B cell (primary cell): ENCODE results near the gene VWA3B. TPM values are rescaled to one million over a fixed set of nuclear protein-coding genes. Genes with fewer than 3 reads are reported as not detected.

ENCODE experiments used
- ATAC-seq: fragments of 200-7000 bp; cut with Tn5 transposase; one replicate; pipeline ENCODE4 v1.10.0; 2021; ENCODE audit warnings: low read depth, mild to moderate bottlenecking, moderate number of reproducible peaks, moderate library complexity
- CTCF ChIA-PET: fragments of 350-600 bp; sonication (Branson Sonifier 250); formaldehyde crosslinking; loops from one replicate; lab custom pipeline; 2021; ENCODE audit warnings: antibody characterized with exemption, inconsistent platforms; lab: Charles Lee
- POLR2A ChIA-PET: fragments of 350-600 bp; sonication (Branson Sonifier 250); formaldehyde crosslinking; loops from one replicate; lab custom pipeline; 2021; ENCODE audit warnings: antibody characterized with exemption; lab: Charles Lee
- DNase-seq: peaks from one replicate; pipeline ENCODE4 v3.0.0; 2013
- H2AFZ ChIP-seq: 2 replicates; pipeline ENCODE4 v1.6.1; 2012; ENCODE audit warnings: mild to moderate bottlenecking, low read depth, low read length; ENCODE audit not compliant: insufficient read depth, poor library complexity, severe bottlenecking
- H3K27ac ChIP-seq, 2 donors: 1 replicate in 1 of 2; 2 replicates in 1 of 2; pipeline ENCODE4 v1.5.1; 2012 to 2013; ENCODE audit warnings: low read length in 2 of 2, mild to moderate bottlenecking in 2 of 2, moderate library complexity in 1 of 2
- H3K27me3 ChIP-seq, 4 experiments: fragments of 200-600 bp in 1 of 4; sonication (generic) in 1 of 4; replicated peaks in 1 of 4; 1 replicate in 2 of 4; 2 replicates in 2 of 4; pipeline versions ENCODE4 v1.6.1 to v1.7.0; 2013 to 2016; ENCODE audit warnings: low read length in 3 of 4, mild to moderate bottlenecking in 2 of 4, mixed read lengths in 1 of 4, moderate library complexity in 1 of 4; ENCODE audit not compliant: insufficient read depth in 4 of 4, control insufficient read depth in 3 of 4; ENCODE audit errors: control extremely low read depth in 1 of 4
- H3K36me3 ChIP-seq, 2 experiments: replicated peaks in 1 of 2; 1 replicate in 1 of 2; 2 replicates in 1 of 2; pipeline versions ENCODE4 v1.6.1 to v1.7.1; 2013; ENCODE audit warnings: low read length in 1 of 2; ENCODE audit not compliant: insufficient read depth in 2 of 2, control insufficient read depth in 1 of 2; ENCODE audit errors: control extremely low read depth in 1 of 2, extremely low read depth in 1 of 2
- H3K4me1 ChIP-seq, 2 donors: fragments of 200-600 bp in 1 of 2; sonication (generic) in 1 of 2; 1 replicate in 1 of 2; 2 replicates in 1 of 2; pipeline versions ENCODE4 v1.5.1 to v1.6.1; 2013 to 2017; ENCODE audit warnings: low read length in 2 of 2; ENCODE audit not compliant: control insufficient read depth in 2 of 2, insufficient read depth in 2 of 2
- H3K4me2 ChIP-seq: replicated peaks from 2 replicates; pipeline ENCODE3; 2012; ENCODE audit warnings: mild to moderate bottlenecking, low read depth, low read length; ENCODE audit not compliant: poor library complexity, severe bottlenecking
- H3K4me3 ChIP-seq, 5 experiments: fragments of 200-600 bp in 1 of 5; sonication (generic) in 1 of 5; 1 replicate in 3 of 5; 2 replicates in 2 of 5; pipeline versions ENCODE4 v1.5.1 to v1.7.0; 2011 to 2016; ENCODE audit warnings: low read length in 4 of 5, mild to moderate bottlenecking in 4 of 5, low read depth in 2 of 5, control low read depth in 1 of 5, moderate library complexity in 1 of 5; ENCODE audit not compliant: insufficient read depth in 1 of 5; ENCODE audit errors: control extremely low read depth in 1 of 5, extremely low read depth in 1 of 5
- H3K79me2 ChIP-seq: fragments of 200-600 bp; sonication (generic); one replicate; pipeline ENCODE4 v1.6.0; 2016; ENCODE audit warnings: low read length; ENCODE audit not compliant: control insufficient read depth, insufficient read depth
- H3K9ac ChIP-seq: fragments of 200-600 bp; sonication (generic); 2 replicates; pipeline ENCODE4 v1.6.1; 2017; ENCODE audit warnings: mild to moderate bottlenecking, low read length, moderate library complexity
- H3K9me3 ChIP-seq, 3 donors: one replicate each; pipeline versions ENCODE4 v1.6.1 to v1.7.1; 2013; ENCODE audit warnings: low read length in 2 of 3; ENCODE audit not compliant: control insufficient read depth in 2 of 3, insufficient read depth in 1 of 3; ENCODE audit errors: control extremely low read depth in 1 of 3
- H4K20me1 ChIP-seq: 2 replicates; pipeline ENCODE4 v1.6.0; 2012; ENCODE audit warnings: mild to moderate bottlenecking, low read length; ENCODE audit not compliant: insufficient read depth, control insufficient read depth, poor library complexity, severe bottlenecking
- H3K27ac Mint-ChIP-seq: one replicate; pipeline ENCODE4 v1.8.0; 2021; ENCODE audit warnings: mixed read lengths
- H3K27me3 Mint-ChIP-seq: one replicate; pipeline ENCODE4 v1.8.0; 2021; ENCODE audit warnings: mixed read lengths
- H3K4me1 Mint-ChIP-seq: one replicate; pipeline ENCODE4 v1.8.0; 2021; ENCODE audit warnings: mixed read lengths
- H3K4me3 Mint-ChIP-seq: one replicate; pipeline ENCODE4 v1.8.0; 2021; ENCODE audit warnings: mixed read lengths
- H3K9me3 Mint-ChIP-seq: one replicate; pipeline ENCODE4 v1.8.0; 2022; ENCODE audit warnings: mixed read lengths; ENCODE audit not compliant: insufficient read depth
- EZH2 ChIP-seq: IDR thresholded peaks from 2 replicates; pipeline ENCODE4 v1.6.1; 2012; ENCODE audit warnings: borderline replicate concordance, low read depth, mild to moderate bottlenecking, moderate library complexity, low read length; ENCODE audit not compliant: insufficient read depth, poor library complexity, severe bottlenecking
- WGBS: methylation state at CpG from one replicate; pipeline ENCODE4 v1.1.5; 2013; ENCODE audit warnings: missing lambda C conversion rate; ENCODE audit not compliant: insufficient coverage; 5-methylcytosine and 5-hydroxymethylcytosine counted together
- intact Hi-C: fragments of 100-400 bp; cut with micrococcal nuclease; formaldehyde crosslinking; loops from one replicate; pipeline ENCODE4 v1.10.0; 2022
- polyA plus RNA-seq: library from polyadenylated mRNA; depleted of rRNA; stranded (reverse); fragments of >200 nt; gene quantifications from 2 replicates; pipeline ENCODE4 v1.2.3, GENCODE V29; 2012
- total RNA-seq, 2 donors: library from RNA; stranded (reverse); fragments of 120-200 nt in 1 of 2; gene quantifications; 1 replicate in 1 of 2; 2 replicates in 1 of 2; pipeline versions ENCODE4 v1.2.3 to v1.2.4, GENCODE V29; 2013 to 2022
- TF ChIP-seq, protein P1 (sequence below): fragments of 200-600 bp; IDR thresholded peaks from one replicate; pipeline ENCODE4 v1.8.0; 2022; ENCODE audit warnings: antibody characterized with exemption, mild to moderate bottlenecking

The VWA3B gene
- total and polyA plus RNA-seq, 2 donors (not counting 1 experiment from before 2014, with no cell fraction given) = not detected

DNA sequence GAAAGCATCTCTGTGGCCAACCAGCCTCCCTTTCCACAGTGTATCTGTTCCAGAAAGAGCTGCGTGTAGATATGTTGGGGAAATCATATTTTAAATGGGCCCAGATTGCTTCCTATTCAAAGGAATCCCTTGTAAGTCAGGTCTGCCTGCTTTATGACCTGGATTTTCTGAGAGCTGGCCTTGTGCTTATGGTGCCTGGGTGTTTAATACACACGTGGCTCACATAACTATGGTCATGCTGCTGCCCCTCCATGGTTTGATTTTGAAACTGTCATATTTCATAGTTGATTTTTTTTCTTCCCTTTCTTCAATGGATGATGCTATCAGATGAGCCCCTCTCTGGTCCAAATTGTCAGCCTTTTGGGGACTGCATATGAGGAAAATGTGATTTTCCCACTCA, 147.8 kb downstream of the VWA3B start:
- Histone ChIP-seq H3K27me3 (peaks cover 0 to 4% (median 2%) of the 10 kb centered on the region in 4 experiments), H3K79me2 (no peaks in the 10 kb centered on the region), H3K4me3 (no peak overlapping the region), H2AFZ (no peak overlapping the region), H3K9ac (no peak overlapping the region), H4K20me1 (no peaks in the 10 kb centered on the region), H3K27ac (no peak overlapping the region), H3K36me3 (no peaks in the 10 kb centered on the region), H3K4me1 (no peaks in the 10 kb centered on the region), H3K9me3 (peaks cover 0 to 1% (median 0%) of the 10 kb centered on the region in 3 donors), H3K4me2 (no peak overlapping the region)
- 100% methylated on average over 1 of the region's 2 CpGs for WGBS
- Mint-ChIP-seq H3K4me1 (no peaks in the 10 kb centered on the region), H3K27me3 (peaks cover 12% of the 10 kb centered on the region), H3K9me3 (no peaks in the 10 kb centered on the region), H3K27ac (no peak overlapping the region), H3K4me3 (no peak overlapping the region)
- DNase-seq (no peak), ATAC-seq (no peak)
- TF ChIP-seq, protein P1, sequence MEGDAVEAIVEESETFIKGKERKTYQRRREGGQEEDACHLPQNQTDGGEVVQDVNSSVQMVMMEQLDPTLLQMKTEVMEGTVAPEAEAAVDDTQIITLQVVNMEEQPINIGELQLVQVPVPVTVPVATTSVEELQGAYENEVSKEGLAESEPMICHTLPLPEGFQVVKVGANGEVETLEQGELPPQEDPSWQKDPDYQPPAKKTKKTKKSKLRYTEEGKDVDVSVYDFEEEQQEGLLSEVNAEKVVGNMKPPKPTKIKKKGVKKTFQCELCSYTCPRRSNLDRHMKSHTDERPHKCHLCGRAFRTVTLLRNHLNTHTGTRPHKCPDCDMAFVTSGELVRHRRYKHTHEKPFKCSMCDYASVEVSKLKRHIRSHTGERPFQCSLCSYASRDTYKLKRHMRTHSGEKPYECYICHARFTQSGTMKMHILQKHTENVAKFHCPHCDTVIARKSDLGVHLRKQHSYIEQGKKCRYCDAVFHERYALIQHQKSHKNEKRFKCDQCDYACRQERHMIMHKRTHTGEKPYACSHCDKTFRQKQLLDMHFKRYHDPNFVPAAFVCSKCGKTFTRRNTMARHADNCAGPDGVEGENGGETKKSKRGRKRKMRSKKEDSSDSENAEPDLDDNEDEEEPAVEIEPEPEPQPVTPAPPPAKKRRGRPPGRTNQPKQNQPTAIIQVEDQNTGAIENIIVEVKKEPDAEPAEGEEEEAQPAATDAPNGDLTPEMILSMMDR = no peak
- TF ChIP-seq EZH2 = no peak
- POLR2A ChIA-PET = no interaction called here
- intact Hi-C loops = no loop called here
- CTCF ChIA-PET = interaction anchor here (1.0 kb wide), 1 partner anchor 428 kb away, joined by 5 read pairs; no protein-coding TSS in a partner anchor

DNA sequence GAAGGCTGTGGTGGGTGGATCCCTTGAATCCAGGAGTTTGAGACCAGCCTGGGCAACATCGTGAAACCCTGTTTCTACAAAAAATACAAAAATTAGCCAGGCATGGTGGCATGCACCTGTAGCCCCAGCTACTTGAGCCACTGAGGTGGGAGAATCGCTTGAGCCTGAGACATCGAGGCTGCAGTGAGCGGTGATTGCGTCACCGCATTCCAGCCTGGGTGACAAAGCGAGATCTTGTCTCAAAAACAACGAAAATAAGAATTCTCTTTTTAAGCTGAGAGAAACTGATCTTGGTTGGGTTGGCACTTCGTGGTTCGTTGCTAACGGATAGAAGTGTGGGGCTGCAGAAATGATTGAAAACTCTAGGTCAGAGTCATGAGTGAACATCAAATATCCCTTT, 150.0 kb downstream of the VWA3B start:
- H3K9ac ChIP-seq = no peak overlapping the region
- Mint-ChIP-seq H3K27me3 (peaks cover 19% of the 10 kb centered on the region), H3K9me3 (no peaks in the 10 kb centered on the region), H3K4me1 (no peaks in the 10 kb centered on the region), H3K27ac (no peak overlapping the region), H3K4me3 (no peak overlapping the region)
- CTCF ChIA-PET = no interaction called here
- POLR2A ChIA-PET = no interaction called here
- H3K27ac ChIP-seq = no peak overlapping the region
- H2AFZ ChIP-seq = no peak overlapping the region
- no peak overlapping the region for H3K4me3 ChIP-seq
- no peaks in the 10 kb centered on the region for H3K9me3 ChIP-seq
- H4K20me1 ChIP-seq = no peaks in the 10 kb centered on the region
- no peaks in the 10 kb centered on the region for H3K4me1 ChIP-seq
- intact Hi-C loops = no loop called here
- no peak overlapping the region for H3K4me2 ChIP-seq
- peaks cover 0 to 8% (median 2%) of the 10 kb centered on the region in 4 experiments for H3K27me3 ChIP-seq
- TF ChIP-seq, protein P1 = no peak
- TF ChIP-seq EZH2 = no peak
- DNase-seq (no peak), ATAC-seq (no peak)
- WGBS = 99% methylated on average over 5 of the region's 11 CpGs
- no peaks in the 10 kb centered on the region for H3K36me3 ChIP-seq
- no peaks in the 10 kb centered on the region for H3K79me2 ChIP-seq
